DND-41 (cell line): ENCODE results near the gene TIMM17B.

ENCODE experiments used
- EZH2 ChIP-seq: IDR thresholded peaks from 3 replicates; pipeline ENCODE4 v1.6.1; 2012; ENCODE audit warnings: borderline replicate concordance, low read depth, mild to moderate bottlenecking, moderate library complexity, low read length, inconsistent platforms; ENCODE audit not compliant: severe bottlenecking
- TF ChIP-seq, protein P1 (sequence below): IDR thresholded peaks from 2 replicates; pipeline ENCODE4 v1.5.1; 2012; ENCODE audit warnings: borderline replicate concordance, low read length, moderate library complexity, mild to moderate bottlenecking; ENCODE audit not compliant: poor library complexity, severe bottlenecking; ENCODE audit errors: extremely low read depth

DNA sequence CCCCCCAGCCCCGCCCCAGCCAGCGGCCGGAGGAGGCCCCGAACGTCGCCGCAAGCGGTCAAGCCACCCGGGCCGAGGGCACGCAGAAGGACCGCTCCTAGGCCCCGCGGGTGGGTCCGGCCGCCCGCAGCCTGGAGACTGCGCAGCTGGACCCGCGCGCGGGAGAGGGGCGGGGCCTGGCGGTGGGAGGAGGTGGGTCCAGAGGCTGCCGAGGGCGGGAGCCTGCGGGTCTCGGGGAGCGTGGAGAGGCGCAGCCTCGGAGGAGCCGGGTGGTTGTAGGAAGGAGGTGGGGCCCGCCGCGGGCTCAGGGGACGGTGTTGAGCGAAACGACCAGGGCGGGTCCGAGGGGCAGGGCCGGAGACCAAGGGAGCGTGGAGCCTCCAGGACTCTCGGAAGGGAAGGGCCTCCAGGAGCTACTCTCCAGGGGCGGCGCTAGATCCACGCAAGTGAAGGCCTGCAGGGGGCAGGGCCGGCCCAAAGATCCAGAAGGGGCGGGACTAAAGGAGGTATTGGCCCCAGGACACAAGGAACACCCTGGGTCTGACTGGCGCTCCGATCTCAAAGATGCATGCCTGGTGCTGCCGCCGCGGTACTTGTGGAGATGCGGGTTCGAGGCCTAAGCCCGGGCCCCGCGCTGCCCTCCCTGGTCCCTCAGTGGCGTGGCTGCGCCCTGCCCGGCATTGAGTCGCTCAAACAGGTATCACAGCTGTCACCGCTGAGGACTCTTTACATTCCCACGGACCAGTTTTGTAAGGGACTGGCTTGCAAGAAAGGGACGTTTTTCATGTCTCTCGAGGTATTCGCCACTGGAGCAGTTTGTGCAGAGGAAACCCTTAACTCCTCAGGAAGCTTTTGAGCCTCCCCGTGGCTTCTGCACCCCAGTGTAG, 5.9 kb downstream of the TIMM17B start:
- TF ChIP-seq, protein P1, sequence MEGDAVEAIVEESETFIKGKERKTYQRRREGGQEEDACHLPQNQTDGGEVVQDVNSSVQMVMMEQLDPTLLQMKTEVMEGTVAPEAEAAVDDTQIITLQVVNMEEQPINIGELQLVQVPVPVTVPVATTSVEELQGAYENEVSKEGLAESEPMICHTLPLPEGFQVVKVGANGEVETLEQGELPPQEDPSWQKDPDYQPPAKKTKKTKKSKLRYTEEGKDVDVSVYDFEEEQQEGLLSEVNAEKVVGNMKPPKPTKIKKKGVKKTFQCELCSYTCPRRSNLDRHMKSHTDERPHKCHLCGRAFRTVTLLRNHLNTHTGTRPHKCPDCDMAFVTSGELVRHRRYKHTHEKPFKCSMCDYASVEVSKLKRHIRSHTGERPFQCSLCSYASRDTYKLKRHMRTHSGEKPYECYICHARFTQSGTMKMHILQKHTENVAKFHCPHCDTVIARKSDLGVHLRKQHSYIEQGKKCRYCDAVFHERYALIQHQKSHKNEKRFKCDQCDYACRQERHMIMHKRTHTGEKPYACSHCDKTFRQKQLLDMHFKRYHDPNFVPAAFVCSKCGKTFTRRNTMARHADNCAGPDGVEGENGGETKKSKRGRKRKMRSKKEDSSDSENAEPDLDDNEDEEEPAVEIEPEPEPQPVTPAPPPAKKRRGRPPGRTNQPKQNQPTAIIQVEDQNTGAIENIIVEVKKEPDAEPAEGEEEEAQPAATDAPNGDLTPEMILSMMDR, result no peak
- TF ChIP-seq EZH2, result no peak
